Measurements from ENCODE around the gene CETN2.
"Not testable (repeated sequence)": the region's sequence is repeated elsewhere in the genome, so short reads cannot be mapped to it uniquely, and the experiment has no call there.

Gene CETN2

DNA sequence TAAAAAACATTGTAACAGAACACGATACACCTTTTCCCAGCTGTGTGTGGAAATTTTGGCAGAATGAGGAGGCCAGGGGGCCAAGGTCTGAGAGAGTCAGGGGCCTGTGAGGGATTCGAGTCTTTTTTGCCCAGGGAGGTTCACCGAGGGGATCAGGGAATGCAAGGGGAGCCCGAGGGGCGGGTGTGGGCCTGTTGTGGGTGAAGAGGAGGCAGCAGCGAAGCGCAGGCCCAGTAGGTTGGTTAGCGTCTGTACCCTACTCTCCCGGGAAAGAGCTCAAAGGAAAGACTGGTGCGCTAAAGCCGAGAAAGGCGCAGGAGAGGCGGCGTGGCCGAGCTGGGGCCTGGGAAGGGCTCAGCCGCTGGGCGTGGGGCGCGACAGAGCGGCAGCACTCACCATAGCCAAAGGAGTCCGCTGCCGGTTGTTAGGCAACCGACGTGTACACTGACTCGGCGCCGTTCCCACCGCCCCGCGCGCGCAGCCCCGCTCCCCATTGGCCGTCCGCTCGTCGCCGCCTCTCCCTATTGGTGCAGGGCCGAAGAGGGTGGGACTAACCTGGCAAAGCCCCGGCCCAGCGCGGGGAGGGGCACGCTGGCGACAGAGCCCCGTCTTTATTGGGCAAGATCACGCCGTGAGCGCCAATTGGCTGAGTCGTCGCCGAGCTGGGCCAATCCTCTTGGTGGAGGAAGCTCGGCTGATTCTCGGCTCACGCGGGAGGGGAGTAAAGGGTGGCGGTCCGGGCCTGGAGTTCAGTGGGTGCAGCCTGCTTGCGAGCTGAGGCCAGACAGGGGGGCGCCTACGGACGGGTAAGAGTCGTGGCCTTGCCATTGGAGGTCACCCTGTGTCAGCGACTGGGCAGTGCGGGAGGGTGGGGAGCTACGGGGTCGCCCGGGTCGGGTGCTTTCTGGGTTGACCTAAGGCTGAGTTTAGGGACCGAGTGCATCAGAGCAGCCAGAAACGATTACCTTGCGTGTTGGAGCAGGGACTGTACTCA lies at the start of gene CETN2, which contains the start of gene NSDHL:
Gene CETN2 (minus strand): TSS at position 446 of the 994 bp plus-strand sequence. CDS start 47 bp downstream, at position 399.
Gene NSDHL (plus strand): TSS at position 752 of the 994 bp plus-strand sequence. CDS start 15,262 bp downstream, outside the sequence.
- peak; percentile 86 to 87 for DNase-seq (ENCODE audit: low read depth in 2 of 2)

GRCh38 chrX:152878976-152879755 lies 48.6 kb upstream of the CETN2 start:
- DNase-seq (ENCODE audit: low read depth in 2 of 2) = no peak

DNA sequence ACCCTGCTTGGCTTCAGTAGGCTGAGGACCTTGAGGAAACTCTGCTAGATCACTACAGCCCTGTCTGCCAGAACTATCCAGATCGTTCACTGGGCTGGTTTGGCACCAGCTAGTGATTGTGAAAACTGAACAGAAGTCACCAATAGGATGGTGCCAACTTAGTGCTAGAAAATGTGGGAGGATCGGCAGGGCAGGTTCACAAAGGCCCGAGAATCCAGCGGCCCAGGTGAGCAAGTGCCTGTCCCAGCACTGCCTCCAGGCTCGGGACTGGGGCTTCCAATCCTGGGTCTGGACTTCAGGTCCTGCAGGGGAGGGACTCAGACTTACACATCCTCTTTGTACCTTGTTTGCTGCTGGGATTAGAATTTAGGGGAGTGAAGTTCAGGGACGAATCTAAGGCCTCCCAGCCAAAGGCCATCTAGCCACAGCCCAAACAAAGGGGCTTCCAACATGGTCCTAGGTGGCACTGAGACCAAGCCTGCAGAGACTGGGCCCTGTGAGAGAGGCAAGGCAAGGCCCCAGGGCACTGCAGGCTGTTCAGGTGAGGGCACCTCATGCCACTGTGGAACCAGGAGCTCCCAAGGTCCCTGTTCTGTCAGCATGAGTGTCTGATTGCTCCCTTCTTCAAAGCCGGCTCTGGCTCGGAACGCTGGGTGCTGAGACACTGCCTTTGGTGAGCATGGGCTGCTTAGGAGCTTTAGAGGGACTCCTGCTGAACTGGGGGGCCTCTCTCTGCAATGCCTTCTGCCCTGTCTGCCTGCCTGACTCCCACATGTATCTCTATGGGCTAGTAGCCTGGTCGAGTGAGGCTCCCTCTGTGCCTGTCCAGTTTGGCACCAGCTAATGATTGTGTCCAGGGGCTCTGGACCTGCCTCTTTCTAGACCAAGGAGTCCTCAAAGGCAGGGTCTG lies 46.6 kb upstream of the CETN2 start:
- DNase-seq (ENCODE audit: low read depth in 2 of 2) = no peak

GRCh38 chrX:152873361-152873760 lies 42.8 kb upstream of the CETN2 start:
- DNase-seq (ENCODE audit: low read depth in 2 of 2) = no peak

GRCh38 chrX:152872522-152872921 lies 42.0 kb upstream of the CETN2 start:
- no peak for DNase-seq (ENCODE audit: low read depth in 2 of 2)

DNA sequence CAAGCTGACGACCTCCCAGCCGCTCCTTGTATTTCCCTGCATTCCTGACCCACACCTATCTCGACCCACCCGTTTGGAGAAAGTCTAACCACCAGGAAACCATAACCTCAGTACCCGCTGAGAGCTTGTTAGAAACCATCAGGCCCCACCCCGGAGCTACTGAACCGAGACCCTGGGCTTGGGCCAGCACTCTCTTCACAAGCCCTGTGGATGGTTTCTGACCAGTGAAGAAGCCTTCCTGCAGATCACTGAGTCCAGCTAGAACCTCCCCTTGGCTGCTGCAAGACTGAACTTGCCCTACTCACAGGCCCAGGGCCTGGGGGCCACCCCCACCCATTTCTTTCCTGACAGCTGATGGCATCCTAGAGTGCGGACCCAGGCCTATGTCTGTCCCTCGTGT lies 40.7 kb upstream of the CETN2 start:
- no peak for DNase-seq (ENCODE audit: low read depth in 2 of 2)

GRCh38 chrX:152869972-152870371 lies 39.4 kb upstream of the CETN2 start:
- no peak for DNase-seq (ENCODE audit: low read depth in 2 of 2)

DNA sequence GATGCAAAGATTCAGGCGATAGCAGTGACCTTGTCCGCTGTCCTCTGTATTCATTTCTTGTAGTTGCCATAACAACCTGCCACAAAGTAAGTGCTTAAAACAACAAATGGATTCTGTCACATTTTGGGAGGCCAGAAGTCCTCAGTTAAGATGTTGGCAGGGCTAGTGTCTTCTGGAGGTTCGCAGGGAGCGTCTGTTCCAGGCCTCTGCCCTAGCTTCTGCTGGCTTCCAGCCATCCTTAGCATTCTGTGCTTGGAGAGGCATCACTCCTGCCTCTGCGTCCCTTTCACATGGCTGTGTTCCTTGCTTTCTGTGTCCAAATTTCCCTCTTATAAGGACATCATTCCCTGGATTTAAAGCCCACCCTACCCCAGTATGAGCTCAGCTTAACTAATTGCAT lies 35.8 kb upstream of the CETN2 start:
- DNase-seq (ENCODE audit: low read depth in 2 of 2) = no peak

DNA sequence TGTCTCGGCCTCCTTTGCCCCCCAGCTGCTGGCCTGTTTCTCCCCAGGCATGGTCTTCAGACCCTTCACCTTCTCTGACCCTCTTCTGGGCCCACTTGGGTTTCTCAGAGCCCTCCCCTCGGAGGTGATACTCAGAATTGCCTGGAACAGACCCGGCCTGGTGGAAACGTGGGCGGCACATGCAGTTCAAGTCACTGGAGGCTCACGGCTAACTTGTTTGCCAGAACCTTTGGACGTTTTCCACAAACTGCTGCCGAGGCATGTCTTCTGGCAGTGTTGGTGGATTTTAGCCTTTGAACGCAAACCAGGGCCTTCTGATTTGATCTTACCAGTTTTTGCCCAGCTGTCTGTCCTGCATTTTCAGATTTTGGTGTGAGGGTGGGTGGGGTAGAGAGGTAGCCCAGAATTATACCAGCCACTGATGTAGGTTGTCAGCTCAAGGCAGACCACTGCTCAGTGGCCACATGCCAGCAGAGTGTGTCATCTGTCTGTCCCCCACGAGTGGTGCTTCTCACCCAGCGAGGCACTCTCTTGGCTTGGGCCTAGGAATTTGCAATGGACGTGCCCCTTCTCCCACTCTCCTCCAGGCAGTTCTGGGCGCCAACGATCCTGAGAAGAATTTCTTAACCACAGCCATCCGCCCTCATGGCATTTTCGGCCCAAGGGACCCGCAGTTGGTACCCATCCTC lies 34.8 kb upstream of the CETN2 start:
- no peak for DNase-seq (ENCODE audit: low read depth in 2 of 2)

GRCh38 chrX:152861826-152862225 lies 31.3 kb upstream of the CETN2 start:
- DNase-seq (ENCODE audit: low read depth in 2 of 2) = no peak

DNA sequence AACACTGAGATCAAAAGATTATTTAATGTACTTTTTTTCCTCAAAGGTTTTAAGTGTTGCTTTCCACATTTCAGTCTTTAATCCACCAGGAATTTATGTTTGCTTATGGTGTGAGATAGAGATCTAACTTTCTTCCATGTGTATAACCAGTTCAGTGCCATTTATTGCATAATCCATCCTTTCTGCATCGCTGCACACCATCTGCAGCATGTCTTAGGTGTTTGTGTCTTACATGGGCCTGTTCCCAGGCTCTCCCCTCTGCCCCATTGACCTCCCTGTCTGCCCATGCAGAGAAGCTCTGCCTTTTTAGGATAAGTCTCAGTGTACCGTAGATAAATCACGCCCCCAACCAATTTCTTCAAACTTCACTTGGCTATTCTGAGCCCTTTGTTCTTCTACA lies 30.6 kb upstream of the CETN2 start:
- no peak for DNase-seq (ENCODE audit: low read depth in 2 of 2)

DNA sequence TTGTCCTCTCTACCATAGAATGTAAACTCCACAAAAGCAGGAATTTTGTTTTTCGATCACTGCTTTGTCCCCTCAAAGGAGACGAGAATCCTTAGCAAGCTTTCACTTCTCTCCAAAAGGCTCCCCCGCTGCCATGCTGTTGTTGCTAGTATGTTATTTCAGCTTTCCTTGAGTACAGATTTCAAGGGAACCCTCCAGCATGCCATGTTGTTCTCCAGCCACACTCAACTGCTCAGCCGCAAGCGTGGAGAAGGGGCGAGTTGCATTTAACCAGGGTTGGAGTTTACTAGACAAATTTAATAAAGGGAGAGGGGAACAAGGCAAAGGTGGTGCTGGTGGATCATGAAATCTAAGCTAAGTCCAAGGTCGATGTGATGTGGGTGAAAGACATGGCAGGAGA lies 23.4 kb upstream of the CETN2 start:
- DNase-seq (ENCODE audit: low read depth in 2 of 2) = no peak

GRCh38 chrX:152850465-152850864 lies 19.9 kb upstream of the CETN2 start:
- no peak for DNase-seq (ENCODE audit: low read depth in 2 of 2)

DNA sequence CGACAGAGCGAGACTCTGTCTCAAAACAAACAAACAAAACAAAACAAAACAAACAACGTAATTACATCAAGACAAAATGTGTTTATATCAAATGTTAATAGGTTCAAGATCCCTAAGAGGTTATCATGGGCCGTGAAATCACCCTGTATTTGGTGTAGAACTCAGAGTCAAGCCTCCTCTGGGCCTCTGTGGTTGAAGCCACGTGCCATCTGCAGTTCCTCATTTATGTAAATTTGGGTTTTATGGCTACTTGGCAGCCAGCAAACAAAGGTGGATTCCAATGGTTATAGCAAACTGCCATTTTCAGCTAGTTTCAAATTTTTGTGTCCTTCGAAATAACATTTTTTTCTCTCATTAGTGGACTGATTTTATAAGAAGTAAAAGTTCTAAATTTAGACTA lies 16.7 kb upstream of the CETN2 start:
- no peak for DNase-seq (ENCODE audit: low read depth in 2 of 2)

DNA sequence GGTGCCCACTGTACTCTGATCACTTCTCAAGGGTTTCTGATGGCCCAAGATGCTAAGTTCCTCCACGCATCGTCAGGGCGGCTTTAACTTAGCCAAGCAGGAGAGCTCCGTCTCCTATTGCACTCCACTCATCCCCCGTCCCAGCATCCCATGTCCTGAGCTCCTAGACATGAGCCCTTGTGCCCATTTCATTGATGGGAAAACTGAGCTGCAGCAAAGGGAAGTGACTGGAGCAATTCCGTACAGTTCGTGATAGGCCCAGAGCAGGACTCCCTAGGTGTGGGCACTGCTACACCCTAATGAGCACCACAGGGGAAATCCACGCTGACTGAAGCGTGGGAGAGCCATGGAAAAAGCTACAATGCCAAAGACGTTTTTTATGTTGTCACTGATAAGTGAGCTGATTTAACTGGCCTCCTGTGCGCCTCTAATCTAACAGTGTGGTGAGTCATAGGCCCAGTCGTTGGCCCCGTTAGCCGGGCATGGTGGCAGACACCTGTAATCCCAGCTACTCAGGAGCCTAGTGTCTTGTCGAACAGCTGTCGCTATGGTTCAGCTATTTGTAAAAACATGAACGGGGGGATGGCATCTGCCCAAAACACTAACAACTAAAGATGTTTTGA lies 15.2 kb upstream of the CETN2 start:
- DNase-seq (ENCODE audit: low read depth in 2 of 2) = no peak

GRCh38 chrX:152844256-152844655 lies 13.7 kb upstream of the CETN2 start:
- DNase-seq (ENCODE audit: low read depth in 2 of 2) = no peak

- DNase-seq (ENCODE audit: low read depth in 2 of 2) = no peak
These were observed 13.3 kb upstream of the CETN2 start for GRCh38 chrX:152843852-152844251.

DNA sequence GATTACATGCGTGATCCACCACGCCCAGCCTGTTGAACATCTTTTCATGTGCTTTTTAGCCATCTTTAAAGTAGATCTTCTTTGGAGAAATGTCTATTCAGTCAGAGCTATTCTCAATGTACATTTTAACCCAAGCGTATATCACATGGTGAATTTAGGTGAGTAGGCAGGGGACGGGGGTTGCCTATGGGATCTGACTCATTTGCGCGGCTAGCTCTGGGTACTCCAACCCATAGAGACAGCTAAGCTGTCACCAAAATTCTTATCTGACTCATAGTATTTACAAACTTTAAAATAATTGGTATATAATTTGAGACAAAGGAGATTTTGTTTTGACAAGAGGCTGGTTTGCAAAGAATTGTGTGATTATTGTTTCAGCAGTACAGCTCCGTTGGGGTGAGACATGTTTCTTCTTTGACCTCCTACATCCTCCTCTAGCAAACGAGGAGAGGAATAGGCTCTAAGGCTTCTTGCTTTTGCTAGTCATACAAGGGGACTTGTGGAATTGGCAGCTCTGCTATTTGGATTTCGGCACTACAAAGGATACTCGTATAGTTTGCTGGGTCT lies 12.3 kb upstream of the CETN2 start:
- no peak for DNase-seq (ENCODE audit: low read depth in 2 of 2)

DNA sequence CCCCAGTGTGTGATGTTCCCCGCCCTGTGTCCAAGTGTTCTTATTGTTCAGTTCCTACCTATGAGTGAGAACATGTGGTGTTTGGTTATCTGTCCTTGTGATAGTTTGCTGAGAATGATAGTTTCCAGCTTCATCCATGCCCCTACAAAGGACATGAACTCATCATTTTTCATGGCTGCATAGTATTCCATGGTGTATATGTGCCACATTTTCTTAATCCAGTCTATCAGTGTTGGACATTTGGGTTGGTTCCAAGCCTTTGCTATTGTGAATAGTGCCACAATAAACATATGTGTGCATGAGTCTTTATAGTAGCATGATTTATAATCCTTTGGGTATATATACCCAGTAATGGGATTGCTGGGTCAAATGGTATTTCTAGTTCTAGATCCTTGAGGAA lies 4.9 kb upstream of the CETN2 start:
- not testable (repeated sequence) for DNase-seq (ENCODE audit: low read depth in 2 of 2)

- DNase-seq (ENCODE audit: low read depth in 2 of 2) = no peak
These were observed 2.8 kb upstream of the CETN2 start for GRCh38 chrX:152833378-152833777.

All from fibroblast of skin of left quadriceps (primary cell).